Measurements from ENCODE around the gene SNRPE.

DNA sequence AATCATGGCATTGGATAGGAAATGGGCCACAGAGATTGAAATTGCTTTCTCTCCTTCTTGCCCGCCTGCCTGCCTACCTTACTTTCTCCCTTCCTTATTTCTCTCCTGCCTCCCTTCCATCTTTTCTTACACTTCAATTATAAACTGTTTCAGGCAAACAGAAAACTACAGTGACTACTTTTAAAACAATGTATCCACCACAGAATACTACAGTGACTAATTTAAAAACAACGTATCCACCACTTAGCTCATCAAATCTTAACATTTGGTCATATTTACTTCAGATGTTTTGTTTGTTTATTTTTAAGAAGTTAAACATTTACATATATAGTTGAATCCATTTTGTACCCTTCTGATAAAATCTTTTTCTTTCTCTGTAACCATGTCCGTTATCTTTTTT, 54.4 kb downstream of the SNRPE start:
- TF ChIP-seq, protein P1, sequence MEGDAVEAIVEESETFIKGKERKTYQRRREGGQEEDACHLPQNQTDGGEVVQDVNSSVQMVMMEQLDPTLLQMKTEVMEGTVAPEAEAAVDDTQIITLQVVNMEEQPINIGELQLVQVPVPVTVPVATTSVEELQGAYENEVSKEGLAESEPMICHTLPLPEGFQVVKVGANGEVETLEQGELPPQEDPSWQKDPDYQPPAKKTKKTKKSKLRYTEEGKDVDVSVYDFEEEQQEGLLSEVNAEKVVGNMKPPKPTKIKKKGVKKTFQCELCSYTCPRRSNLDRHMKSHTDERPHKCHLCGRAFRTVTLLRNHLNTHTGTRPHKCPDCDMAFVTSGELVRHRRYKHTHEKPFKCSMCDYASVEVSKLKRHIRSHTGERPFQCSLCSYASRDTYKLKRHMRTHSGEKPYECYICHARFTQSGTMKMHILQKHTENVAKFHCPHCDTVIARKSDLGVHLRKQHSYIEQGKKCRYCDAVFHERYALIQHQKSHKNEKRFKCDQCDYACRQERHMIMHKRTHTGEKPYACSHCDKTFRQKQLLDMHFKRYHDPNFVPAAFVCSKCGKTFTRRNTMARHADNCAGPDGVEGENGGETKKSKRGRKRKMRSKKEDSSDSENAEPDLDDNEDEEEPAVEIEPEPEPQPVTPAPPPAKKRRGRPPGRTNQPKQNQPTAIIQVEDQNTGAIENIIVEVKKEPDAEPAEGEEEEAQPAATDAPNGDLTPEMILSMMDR (IDR thresholded peaks at IDR 0.05; ENCODE audit: low read depth, low read length) = no peak
- TF ChIP-seq EZH2phosphoT487 (IDR thresholded peaks at IDR 0.05; ENCODE audit: low read depth) = no peak

Measured in OCI-LY3 (cell line).